ENCODE data around the gene PFKFB1.

GRCh38 chrX:55026143-55026542, 32.2 kb upstream of the PFKFB1 start:
- no peak for TF ChIP-seq TP53 (CRISPR knock-in tag; IDR thresholded peaks at IDR 0.05)
- no peak for TF ChIP-seq POLR2A (IDR thresholded peaks at IDR 0.05; ENCODE audit: low read length)
- no peak for TF ChIP-seq TFCP2L1 (CRISPR knock-in tag; IDR thresholded peaks at IDR 0.05)
- no peak for TF ChIP-seq HDAC2 (IDR thresholded peaks at IDR 0.05)
- no peak for TF ChIP-seq CTCF (IDR thresholded peaks at IDR 0.05)
- TF ChIP-seq BCL3 (IDR thresholded peaks at IDR 0.05) = no peak
- TF ChIP-seq PHF8 (IDR thresholded peaks at IDR 0.05; ENCODE audit: borderline replicate concordance, low read depth) = no peak
- TF ChIP-seq ESRRA (IDR thresholded peaks at IDR 0.05; ENCODE audit: borderline replicate concordance, low read length) = no peak
- no peak for TF ChIP-seq RAD21 (conservative IDR thresholded peaks at IDR 0.05 in 1 of 2, IDR thresholded peaks at IDR 0.05 in 1 of 2)
